Fibroblast of peridontal ligament (primary cell): Measurements from ENCODE around the gene PAPPA.

ENCODE experiments used
- DNase-seq: peaks from one replicate; pipeline ENCODE4 v3.0.0-alpha.2; 2010; ENCODE audit errors: extremely low read depth

PAPPA gene

GRCh38 chr9:116313638-116314037, 160.0 kb downstream of the PAPPA start:
- no peak for DNase-seq

- DNase-seq = no peak
Measured at GRCh38 chr9:116316246-116316645, 162.7 kb downstream of the PAPPA start.

GRCh38 chr9:116317503-116317902, 163.9 kb downstream of the PAPPA start:
- no peak for DNase-seq

- peak; percentile 69 for DNase-seq
Measured at GRCh38 chr9:116318468-116319374, 165.1 kb downstream of the PAPPA start.

GRCh38 chr9:116319480-116319879, 165.9 kb downstream of the PAPPA start:
- DNase-seq = no peak

- no peak for DNase-seq
Measured at GRCh38 chr9:116320290-116320689, 166.7 kb downstream of the PAPPA start.

- DNase-seq = peak; percentile 82
Measured at GRCh38 chr9:116322521-116322920, 168.9 kb downstream of the PAPPA start.

- DNase-seq = no peak
Measured at GRCh38 chr9:116323012-116323411, 169.4 kb downstream of the PAPPA start.

GRCh38 chr9:116323571-116323970, 170.0 kb downstream of the PAPPA start:
- no peak for DNase-seq

GRCh38 chr9:116325924-116326323, 172.3 kb downstream of the PAPPA start:
- no peak for DNase-seq

GRCh38 chr9:116327701-116328405, 174.3 kb downstream of the PAPPA start:
- peak; percentile 90 for DNase-seq

GRCh38 chr9:116329470-116329869, 175.9 kb downstream of the PAPPA start:
- no peak for DNase-seq

- DNase-seq = no peak
Measured at GRCh38 chr9:116331241-116331640, 177.7 kb downstream of the PAPPA start.

- no peak for DNase-seq
Measured at GRCh38 chr9:116332090-116332489, 178.5 kb downstream of the PAPPA start.

GRCh38 chr9:116333254-116333653, 179.7 kb downstream of the PAPPA start:
- no peak for DNase-seq

- DNase-seq = no peak
Measured at GRCh38 chr9:116334546-116335150, 181.1 kb downstream of the PAPPA start.

GRCh38 chr9:116335392-116335791, 181.8 kb downstream of the PAPPA start:
- DNase-seq = no peak

GRCh38 chr9:116336133-116336862, 182.7 kb downstream of the PAPPA start:
- DNase-seq = peak; percentile 51

- peak; percentile 70 for DNase-seq
Measured at GRCh38 chr9:116337015-116337414, 183.4 kb downstream of the PAPPA start.

- DNase-seq = no peak
Measured at GRCh38 chr9:116340270-116340669, 186.7 kb downstream of the PAPPA start.

GRCh38 chr9:116342061-116342460, 188.5 kb downstream of the PAPPA start:
- peak; percentile 60 for DNase-seq

GRCh38 chr9:116342941-116343340, 189.3 kb downstream of the PAPPA start:
- DNase-seq = peak; percentile 30
